Measurements from ENCODE around the gene HNRNPAB.

Gene HNRNPAB

DNA sequence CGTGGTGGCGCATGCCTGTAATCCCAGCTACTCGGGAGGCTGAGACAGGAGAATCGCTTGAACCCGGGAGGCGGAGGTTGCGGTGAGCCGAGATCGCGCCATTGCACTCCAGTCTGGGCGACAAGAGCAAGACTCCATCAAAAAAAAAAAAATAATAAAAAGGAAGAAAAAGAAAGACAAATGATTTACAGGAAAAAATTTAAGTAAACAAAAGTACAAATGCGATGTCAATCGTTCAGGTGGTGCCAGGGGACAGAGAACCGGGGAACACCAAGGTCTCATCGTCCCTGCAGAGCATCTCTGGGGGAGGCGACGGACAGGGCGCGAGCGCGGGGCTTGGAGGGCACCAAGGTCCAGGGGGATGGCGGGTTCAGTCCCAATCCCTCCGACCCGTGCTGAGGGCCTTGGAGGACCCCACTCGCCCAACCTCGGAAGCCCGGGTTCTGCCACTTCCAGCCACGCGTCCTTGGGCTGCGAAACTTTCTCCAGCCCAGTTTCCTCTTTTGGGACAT, 607 bp upstream of the HNRNPAB start:
- H3K27ac Mint-ChIP-seq = peak overlapping the region; percentile 100
- H3K9me3 Mint-ChIP-seq = no peaks in the 10 kb centered on the region
- no peak for DNase-seq
- H3K4me1 Mint-ChIP-seq (ENCODE audit: low read depth) = peaks cover 30% of the 10 kb centered on the region
- H3K4me3 Mint-ChIP-seq = peak overlapping the region; percentile 96
- H3K36me3 Mint-ChIP-seq (ENCODE audit: low read depth) = peaks cover 39% of the 10 kb centered on the region
- peaks cover 2% of the 10 kb centered on the region for H3K27me3 Mint-ChIP-seq

DNA sequence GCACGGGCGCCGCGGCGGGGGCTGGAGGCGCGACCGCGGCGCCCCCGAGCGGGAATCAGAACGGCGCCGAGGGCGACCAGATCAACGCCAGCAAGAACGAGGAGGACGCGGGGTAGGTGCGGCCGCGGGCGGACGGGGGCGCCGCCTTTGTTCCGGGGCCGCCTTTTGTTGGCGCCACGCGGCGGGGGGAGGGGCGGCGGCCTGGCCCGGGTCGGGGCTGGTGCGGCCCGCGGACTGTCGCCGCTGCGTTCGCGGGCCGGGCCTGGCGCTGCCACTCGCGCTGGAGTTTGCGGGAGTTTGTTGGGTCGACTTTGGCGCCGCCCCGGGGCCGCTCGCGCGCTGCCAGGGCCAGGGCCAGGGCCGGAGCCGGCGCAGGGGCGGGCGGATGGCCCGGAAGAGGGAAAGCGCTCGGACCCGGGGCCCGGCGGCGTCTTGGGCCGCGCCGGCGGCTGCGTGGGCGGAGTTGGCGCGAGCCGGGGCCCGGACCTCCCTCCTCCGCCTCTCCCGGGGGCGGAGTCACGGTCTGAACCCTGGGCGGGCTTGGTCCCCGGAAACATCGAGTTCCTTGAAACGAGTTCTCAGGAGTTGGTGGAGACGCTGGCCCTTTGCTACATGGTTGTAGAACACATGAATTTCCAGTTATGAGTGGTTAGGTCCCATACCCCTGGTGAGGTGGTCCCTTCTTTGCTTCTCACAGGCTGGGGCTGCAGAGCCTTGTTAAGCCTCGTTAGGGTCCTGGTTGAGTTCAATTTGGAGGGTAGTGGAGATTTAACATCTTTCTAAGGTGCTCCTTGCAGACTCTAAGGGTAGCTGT, 809 bp downstream of the HNRNPAB start:
- Mint-ChIP-seq H3K9me3 (no peaks in the 10 kb centered on the region), H3K27me3 (peaks cover 2% of the 10 kb centered on the region), H3K27ac (peak overlapping the region; percentile 94), H3K4me3 (peak overlapping the region; percentile 96), H3K36me3 (ENCODE audit: low read depth) (peaks cover 54% of the 10 kb centered on the region), H3K4me1 (ENCODE audit: low read depth) (peaks cover 39% of the 10 kb centered on the region)
- DNase-seq = peak; percentile 83

DNA sequence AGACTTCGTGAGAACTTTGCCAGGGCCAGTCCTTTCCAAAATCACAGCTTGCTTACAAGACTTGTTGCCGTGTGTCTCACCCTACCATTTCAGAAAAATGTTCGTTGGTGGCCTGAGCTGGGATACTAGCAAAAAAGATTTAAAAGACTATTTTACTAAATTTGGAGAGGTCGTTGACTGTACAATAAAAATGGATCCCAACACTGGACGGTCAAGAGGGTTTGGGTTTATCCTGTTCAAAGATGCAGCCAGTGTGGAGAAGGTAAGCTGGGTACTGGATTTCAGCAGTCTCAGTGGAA, 1.4 kb downstream of the HNRNPAB start:
- peaks cover 2% of the 10 kb centered on the region for H3K27me3 Mint-ChIP-seq
- H3K9me3 Mint-ChIP-seq = no peaks in the 10 kb centered on the region
- H3K4me3 Mint-ChIP-seq = peak overlapping the region; percentile 91
- peak overlapping the region; percentile 94 for H3K27ac Mint-ChIP-seq
- no peak for DNase-seq
- peaks cover 42% of the 10 kb centered on the region for H3K4me1 Mint-ChIP-seq (ENCODE audit: low read depth)
- peaks cover 59% of the 10 kb centered on the region for H3K36me3 Mint-ChIP-seq (ENCODE audit: low read depth)

DNA sequence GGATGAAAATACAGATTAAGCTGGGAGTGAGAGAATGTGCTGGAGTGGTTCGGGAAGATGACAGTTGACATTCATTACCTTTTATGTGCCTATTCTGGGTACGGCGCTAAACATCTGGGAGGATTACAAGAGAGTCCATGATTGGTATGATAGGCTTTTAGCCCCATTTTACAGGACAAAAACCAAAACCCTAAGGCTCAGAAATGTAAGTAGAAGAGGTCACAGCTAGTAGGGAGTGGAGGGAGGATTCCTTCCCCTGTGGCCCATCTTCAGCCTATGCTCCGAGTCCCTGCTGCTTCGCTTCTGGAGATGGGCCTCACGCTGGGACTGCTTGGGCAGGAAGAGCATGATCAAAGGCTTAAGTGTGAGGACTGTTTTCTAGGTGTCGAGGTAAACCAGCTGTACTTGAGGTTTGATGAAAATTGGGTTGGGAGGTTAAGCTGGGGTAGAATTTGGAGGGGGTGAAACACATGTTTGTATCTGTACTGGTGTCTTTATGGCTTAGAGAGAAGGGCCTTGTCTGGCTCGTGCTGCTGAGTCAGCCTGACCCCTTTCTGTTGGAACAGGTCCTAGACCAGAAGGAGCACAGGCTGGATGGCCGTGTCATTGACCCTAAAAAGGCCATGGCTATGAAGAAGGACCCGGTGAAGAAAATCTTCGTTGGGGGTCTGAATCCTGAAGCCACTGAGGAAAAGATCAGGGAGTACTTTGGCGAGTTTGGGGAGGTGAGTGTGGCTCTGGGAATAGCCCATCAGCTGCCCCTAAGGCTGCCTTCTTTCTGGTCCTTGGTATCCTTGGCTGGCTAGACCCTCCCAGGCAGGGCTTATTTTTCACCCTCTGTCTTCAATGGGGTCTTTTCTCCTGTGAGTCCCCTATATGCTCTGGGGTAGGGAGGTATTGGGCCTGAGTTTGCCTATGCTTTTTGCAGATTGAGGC, 2.1 kb downstream of the HNRNPAB start:
- peaks cover 2% of the 10 kb centered on the region for H3K27me3 Mint-ChIP-seq
- peak overlapping the region; percentile 91 for H3K4me3 Mint-ChIP-seq
- H3K4me1 Mint-ChIP-seq (ENCODE audit: low read depth) = peaks cover 42% of the 10 kb centered on the region
- peak; percentile 31 for DNase-seq
- H3K36me3 Mint-ChIP-seq (ENCODE audit: low read depth) = peaks cover 66% of the 10 kb centered on the region
- no peaks in the 10 kb centered on the region for H3K9me3 Mint-ChIP-seq
- H3K27ac Mint-ChIP-seq = peak overlapping the region; percentile 94

DNA sequence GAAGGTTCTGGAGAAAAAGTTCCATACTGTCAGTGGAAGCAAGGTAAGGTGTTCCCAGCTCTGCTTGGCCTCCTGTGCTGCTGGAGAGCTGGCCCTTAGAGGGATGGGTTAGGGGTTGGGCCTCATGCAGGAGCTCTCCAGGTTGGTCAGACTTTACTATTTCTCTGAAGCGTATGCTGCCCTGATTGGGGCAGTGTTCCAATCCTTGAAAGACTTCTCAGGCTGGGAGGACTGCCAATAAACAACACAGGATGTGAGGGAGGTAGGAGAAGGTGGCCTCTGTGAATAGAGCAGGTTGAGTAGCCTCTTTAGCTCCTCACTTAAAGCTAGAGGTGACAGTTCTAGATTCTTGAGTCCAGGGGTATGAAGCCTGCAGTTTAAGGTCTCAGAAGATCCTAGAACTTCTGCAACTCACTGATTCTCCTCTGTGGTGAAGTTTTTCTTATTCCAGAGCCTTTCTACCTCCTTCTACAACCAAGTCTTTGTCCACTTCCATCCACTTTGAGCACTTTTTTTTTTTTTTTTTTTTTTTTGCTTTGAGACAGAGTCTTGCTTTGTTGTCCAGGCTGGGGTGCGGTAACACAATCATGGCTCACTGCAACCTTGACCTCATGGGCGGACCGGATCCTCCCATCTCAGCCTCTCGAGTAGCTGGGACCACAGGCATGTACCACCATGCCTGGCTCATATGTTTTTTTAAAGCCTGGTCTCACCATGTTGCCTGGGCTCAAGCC, 3.0 kb downstream of the HNRNPAB start:
- peaks cover 42% of the 10 kb centered on the region for H3K4me1 Mint-ChIP-seq (ENCODE audit: low read depth)
- peaks cover 2% of the 10 kb centered on the region for H3K27me3 Mint-ChIP-seq
- DNase-seq = peak; percentile 27
- H3K4me3 Mint-ChIP-seq = peak overlapping the region; percentile 91
- H3K9me3 Mint-ChIP-seq = no peaks in the 10 kb centered on the region
- H3K27ac Mint-ChIP-seq = peak overlapping the region; percentile 94
- peaks cover 76% of the 10 kb centered on the region for H3K36me3 Mint-ChIP-seq (ENCODE audit: low read depth)

DNA sequence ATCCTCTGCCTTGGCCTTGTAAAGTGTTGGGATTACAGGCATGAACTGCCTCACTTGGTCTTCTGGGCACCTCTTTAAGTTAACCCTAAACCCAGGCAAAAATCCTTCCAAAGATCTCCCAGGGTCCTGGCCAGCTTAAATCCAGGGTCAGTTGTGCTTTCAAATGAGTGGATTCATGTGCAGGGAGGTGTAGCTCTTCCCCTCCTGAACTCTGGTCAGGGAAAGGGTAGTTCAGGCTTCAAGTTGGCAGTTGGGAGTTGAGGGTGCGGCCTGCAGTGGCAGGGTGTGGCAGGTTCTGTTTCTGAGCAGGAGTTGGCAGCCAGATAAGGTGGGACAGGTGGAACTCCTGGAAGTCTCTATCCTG, 3.6 kb downstream of the HNRNPAB start:
- DNase-seq = peak; percentile 27
- Mint-ChIP-seq H3K9me3 (no peaks in the 10 kb centered on the region), H3K27ac (peak overlapping the region; percentile 94), H3K4me3 (peak overlapping the region; percentile 91), H3K4me1 (ENCODE audit: low read depth) (peaks cover 44% of the 10 kb centered on the region), H3K36me3 (ENCODE audit: low read depth) (peaks cover 81% of the 10 kb centered on the region), H3K27me3 (peaks cover 2% of the 10 kb centered on the region)

DNA sequence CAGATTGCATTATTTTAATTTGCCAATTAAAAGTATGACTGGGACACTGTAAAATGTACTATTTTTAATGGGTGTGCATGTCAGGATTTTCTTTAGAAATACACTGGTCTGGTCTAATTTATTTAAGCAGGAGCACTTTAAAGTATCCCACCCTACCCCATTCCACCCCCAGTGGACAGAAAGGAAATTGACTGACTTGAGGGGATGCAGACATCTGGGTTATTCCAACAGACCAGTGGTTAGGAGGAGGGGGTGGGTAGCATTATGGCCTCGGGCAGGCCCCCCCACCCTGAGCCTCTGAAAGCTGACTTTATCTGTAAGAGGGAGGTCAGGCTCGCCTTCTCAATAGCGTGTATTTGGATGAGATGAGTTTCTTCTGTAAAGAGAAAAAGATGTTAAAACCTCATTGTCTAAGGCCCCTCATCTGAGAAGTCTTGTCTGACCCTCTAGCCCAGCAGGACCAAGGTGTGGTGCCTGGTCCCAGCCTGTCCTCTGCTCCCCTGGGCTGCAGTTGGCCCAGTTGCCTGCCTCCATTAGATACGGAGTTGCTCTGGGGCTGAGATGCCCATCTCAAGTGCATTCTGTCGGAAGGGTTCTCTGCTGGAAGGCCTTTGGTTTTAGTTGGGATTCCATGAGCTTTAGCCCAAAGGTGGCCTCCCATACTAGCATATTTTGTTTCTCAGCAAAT, 4.4 kb downstream of the HNRNPAB start:
- H3K27me3 Mint-ChIP-seq = peaks cover 2% of the 10 kb centered on the region
- peak overlapping the region; percentile 94 for H3K27ac Mint-ChIP-seq
- H3K36me3 Mint-ChIP-seq (ENCODE audit: low read depth) = peaks cover 89% of the 10 kb centered on the region
- H3K4me3 Mint-ChIP-seq = peak overlapping the region; percentile 49
- peak; percentile 28 for DNase-seq
- peaks cover 46% of the 10 kb centered on the region for H3K4me1 Mint-ChIP-seq (ENCODE audit: low read depth)
- H3K9me3 Mint-ChIP-seq = no peaks in the 10 kb centered on the region

DNA sequence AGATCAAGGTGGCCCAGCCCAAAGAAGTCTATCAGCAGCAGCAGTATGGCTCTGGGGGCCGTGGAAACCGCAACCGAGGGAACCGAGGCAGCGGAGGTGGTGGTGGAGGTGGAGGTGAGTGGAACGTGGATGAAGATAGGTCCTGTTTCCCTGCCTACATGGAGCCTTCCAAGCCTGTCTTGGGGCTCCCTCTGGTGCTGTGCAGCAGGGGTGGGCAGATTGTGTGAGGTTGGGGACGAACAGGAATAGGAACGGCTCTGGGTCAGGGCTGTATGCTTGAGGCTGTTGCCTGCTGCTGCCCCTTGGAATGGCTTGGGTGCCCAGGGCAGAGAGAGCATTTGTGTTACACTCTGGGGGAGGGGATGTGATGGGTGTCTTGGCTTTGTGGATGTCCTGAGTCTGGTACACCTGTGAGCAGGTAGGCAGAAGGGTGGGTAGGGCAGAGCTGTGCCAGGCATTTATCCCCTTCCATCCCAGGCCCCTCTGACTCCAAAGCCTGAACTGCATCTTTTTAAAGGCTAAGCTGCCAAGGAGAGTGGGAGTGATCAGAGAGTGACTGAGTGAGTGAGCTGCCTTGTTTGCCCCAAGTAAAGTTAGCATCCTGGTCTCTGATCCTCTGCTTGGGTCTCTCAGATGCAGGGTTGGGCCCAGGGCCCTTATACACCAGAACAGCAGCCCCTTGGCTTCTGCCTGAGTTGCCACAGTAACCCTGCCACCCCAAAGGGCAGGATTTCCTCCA, 5.2 kb downstream of the HNRNPAB start:
- Mint-ChIP-seq H3K27ac (peak overlapping the region; percentile 94), H3K4me1 (ENCODE audit: low read depth) (peaks cover 45% of the 10 kb centered on the region), H3K4me3 (peak overlapping the region; percentile 49), H3K36me3 (ENCODE audit: low read depth) (peaks cover 93% of the 10 kb centered on the region), H3K27me3 (no peaks in the 10 kb centered on the region), H3K9me3 (no peaks in the 10 kb centered on the region)
- DNase-seq = no peak

DNA sequence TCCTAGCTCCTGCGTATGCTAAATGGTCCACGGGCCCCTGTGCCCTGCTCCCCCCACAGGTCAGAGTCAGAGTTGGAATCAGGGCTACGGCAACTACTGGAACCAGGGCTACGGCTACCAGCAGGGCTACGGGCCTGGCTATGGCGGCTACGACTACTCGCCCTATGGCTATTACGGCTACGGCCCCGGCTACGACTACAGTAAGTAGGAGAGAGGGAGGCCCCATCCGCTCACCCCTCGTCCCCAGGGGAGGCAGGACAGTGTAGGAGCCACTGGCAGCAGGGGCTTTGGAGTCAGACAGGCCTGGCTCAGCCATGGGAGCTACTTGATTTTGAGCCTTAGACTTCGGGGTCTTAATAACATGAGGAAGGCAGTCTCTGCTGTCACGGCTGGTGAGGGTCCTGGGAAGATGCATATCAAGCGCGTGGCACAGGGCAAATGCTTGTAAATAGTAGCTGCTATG, 5.8 kb downstream of the HNRNPAB start:
- H3K4me1 Mint-ChIP-seq (ENCODE audit: low read depth) = peaks cover 45% of the 10 kb centered on the region
- H3K36me3 Mint-ChIP-seq (ENCODE audit: low read depth) = peaks cover 99% of the 10 kb centered on the region
- no peaks in the 10 kb centered on the region for H3K27me3 Mint-ChIP-seq
- no peaks in the 10 kb centered on the region for H3K9me3 Mint-ChIP-seq
- H3K27ac Mint-ChIP-seq = peak overlapping the region; percentile 94
- DNase-seq = no peak
- peak overlapping the region; percentile 49 for H3K4me3 Mint-ChIP-seq

DNA sequence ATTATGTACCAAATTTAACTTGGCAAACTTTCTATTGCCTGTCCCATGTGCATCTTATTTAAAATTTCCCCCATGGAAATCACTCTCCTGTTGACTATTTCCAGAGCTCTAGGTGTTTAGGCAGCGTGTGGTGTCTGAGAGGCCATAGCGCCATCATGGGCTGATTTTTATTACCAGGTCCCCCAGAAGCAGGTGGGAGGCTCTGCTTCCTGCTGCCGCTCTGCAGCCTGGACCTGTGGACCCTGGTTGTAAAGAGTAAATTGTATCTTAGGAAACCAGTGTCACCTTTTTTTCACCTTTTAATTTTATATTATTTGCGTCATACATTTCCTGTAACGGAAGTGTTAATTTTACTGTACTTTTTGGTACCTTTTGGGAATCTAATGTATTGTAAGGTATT, 6.4 kb downstream of the HNRNPAB start:
- peak overlapping the region; percentile 27 for H3K4me3 Mint-ChIP-seq
- DNase-seq = no peak
- peaks cover 45% of the 10 kb centered on the region for H3K4me1 Mint-ChIP-seq (ENCODE audit: low read depth)
- H3K27ac Mint-ChIP-seq = peak overlapping the region; percentile 94
- H3K27me3 Mint-ChIP-seq = no peaks in the 10 kb centered on the region
- H3K9me3 Mint-ChIP-seq = no peaks in the 10 kb centered on the region
- peaks cover 100% of the 10 kb centered on the region for H3K36me3 Mint-ChIP-seq (ENCODE audit: low read depth)

DNA sequence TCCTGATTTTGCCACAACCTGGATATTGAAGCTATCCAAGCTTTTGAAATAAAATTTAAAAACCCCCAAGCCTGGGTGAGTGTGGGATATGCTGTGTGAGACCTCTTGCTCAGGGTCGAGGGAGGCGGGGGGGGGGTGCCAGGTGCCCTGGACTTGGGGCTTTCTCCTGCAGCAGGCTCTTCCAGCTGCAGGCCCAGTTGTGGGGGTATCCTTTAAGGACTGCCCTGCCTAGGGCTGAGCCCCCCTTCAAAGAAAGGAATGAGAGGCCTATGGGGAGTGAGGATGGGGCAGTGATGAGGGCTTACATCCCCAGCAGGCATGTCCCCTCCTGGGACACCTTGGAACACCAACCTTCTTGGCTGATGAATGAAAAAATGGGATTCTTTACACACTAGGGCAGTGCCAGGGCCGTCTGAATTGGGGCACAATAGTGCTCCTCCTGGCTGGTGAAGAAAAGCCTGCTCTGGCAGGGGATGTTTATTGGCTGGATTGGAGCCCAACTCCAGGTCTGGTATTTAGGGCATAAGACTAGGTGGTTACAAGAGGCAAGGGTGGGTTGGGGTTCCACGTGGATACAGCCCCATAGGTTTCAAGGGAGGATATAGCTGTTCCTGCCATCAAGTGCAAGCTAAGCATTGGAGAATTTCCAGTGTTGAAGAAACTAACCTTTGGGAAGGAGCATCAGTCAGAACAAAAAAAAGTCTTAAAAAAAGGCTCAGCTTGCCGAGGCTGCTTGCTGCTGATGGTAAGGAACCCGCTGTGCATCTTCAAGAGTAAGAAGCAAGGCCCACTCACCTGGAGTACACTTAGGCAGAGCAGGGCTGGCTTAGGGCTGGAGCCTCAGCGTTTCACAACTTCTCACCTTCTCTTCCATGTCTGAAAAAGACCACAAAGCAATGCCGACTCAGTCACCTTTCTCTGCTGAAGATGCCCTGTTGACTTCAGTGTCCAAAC, 7.0 kb downstream of the HNRNPAB start:
- H3K36me3 Mint-ChIP-seq (ENCODE audit: low read depth) = peaks cover 100% of the 10 kb centered on the region
- DNase-seq = no peak
- H3K4me3 Mint-ChIP-seq = peak overlapping the region; percentile 27
- H3K9me3 Mint-ChIP-seq = no peaks in the 10 kb centered on the region
- peaks cover 44% of the 10 kb centered on the region for H3K4me1 Mint-ChIP-seq (ENCODE audit: low read depth)
- H3K27ac Mint-ChIP-seq = peak overlapping the region; percentile 94
- H3K27me3 Mint-ChIP-seq = no peaks in the 10 kb centered on the region

DNA sequence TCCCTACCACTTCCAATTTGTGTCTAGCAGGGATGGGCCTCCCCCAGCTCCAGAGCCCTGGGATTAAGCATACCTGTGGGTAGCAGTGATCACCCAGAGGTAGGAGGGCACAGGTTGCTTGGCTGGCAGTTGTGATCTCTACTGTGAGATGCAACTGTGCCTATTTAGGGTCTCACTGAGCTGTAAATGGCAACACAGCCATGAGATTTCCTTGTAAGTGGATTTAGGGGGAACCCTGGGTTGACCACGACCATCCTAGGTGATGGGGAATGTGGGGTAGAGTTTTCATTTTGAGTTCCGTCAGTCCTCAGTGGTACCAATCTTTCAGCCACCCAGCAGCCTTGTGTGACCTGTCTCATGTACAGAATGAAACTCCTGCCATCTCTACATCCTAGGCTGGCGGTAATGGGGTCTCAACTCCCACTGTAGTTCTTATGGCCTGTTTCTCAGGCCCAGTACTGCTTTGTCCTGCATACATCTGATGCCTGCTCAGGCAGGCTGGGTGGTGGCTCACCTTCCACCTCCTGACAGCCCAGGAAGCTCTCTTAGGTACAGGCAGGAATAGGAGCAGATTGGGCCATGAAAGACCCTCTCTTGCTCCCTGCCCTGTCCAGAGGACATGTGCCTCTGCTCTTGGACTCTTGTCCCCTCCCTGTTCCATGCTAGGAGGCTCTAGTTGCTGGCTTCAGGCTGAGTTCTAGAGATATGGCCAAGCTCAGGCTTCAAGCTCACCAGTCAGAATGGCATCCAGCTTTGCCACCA, 8.1 kb downstream of the HNRNPAB start:
- H3K4me1 Mint-ChIP-seq (ENCODE audit: low read depth) = peaks cover 33% of the 10 kb centered on the region
- DNase-seq = no peak
- no peaks in the 10 kb centered on the region for H3K9me3 Mint-ChIP-seq
- H3K4me3 Mint-ChIP-seq = peak overlapping the region; percentile 18
- no peaks in the 10 kb centered on the region for H3K27me3 Mint-ChIP-seq
- H3K27ac Mint-ChIP-seq = peak overlapping the region; percentile 94
- peaks cover 100% of the 10 kb centered on the region for H3K36me3 Mint-ChIP-seq (ENCODE audit: low read depth)

Measured in activated T-cell treated with anti-CD3 and anti-CD28 coated beads, Interleukin-2, amount 50 U/mL, for 24 hours (primary cell).